ENCODE data around the gene RPS5.

DNA sequence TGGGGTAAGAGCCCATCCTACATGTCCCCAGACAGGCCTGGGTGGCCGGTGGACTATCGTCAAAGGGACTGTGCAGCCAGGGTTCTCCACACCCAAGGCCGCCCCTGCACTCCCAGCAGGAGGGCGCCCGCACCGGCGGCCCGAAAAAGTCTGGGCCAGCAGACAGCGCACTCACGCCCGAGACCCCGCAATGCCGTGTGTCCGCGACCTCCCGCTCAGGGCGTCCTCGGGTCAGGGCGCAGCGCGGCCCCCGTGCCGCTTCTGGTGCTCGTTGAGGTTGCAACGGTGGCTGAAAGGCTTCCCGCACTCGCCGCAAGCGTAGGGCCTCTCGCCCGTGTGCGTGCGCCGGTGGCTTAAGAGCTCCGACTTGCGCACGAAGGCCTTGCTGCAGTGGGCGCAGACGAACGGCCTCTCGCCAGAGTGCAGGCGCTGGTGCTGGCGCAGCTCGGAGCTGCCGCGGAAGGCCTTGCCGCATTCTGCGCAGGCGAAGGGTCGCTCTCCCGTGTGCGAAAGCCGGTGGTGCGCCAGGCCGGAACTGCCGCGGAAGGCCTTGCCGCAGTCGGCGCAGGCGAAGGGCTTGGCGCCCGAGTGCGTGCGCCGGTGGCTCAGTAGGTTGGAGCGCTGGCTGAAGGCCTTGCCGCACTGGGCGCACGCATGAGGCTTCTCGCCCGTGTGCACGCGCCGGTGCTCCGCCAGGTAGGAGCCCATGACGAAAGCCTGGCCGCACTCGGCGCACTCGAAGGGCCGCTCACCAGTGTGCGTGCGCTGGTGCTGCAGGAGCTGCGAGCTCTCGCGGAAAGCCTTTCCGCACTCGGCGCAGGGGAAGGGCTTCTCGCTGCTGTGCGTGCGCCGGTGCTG, 30.9 kb upstream of the RPS5 start:
- TF ChIP-seq POLR2AphosphoS5 (IDR thresholded peaks at IDR 0.05), result no peak
- no peak for TF ChIP-seq POLR2A (IDR thresholded peaks at IDR 0.05)
- TF ChIP-seq, protein P1, sequence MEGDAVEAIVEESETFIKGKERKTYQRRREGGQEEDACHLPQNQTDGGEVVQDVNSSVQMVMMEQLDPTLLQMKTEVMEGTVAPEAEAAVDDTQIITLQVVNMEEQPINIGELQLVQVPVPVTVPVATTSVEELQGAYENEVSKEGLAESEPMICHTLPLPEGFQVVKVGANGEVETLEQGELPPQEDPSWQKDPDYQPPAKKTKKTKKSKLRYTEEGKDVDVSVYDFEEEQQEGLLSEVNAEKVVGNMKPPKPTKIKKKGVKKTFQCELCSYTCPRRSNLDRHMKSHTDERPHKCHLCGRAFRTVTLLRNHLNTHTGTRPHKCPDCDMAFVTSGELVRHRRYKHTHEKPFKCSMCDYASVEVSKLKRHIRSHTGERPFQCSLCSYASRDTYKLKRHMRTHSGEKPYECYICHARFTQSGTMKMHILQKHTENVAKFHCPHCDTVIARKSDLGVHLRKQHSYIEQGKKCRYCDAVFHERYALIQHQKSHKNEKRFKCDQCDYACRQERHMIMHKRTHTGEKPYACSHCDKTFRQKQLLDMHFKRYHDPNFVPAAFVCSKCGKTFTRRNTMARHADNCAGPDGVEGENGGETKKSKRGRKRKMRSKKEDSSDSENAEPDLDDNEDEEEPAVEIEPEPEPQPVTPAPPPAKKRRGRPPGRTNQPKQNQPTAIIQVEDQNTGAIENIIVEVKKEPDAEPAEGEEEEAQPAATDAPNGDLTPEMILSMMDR (IDR thresholded peaks at IDR 0.05), result no peak

Data from prostate gland (tissue), 2 donors.